ENCODE data around the gene HLA-DPA1. TPM values are rescaled to one million over a fixed set of nuclear protein-coding genes. Genes with fewer than 3 reads are reported as not detected.

The HLA-DPA1 gene
- total RNA-seq, 2 donors from 2014 or later = 11.4 to 25.8 TPM

- Mint-ChIP-seq H3K4me3 (no peak overlapping the region), H3K27ac (no peak overlapping the region), H3K36me3 (ENCODE audit: insufficient read depth in 2 of 2) (peaks cover 1 to 2% of the 10 kb centered on the region in 2 donors), H3K4me1 (ENCODE audit: low read depth) (no peaks in the 10 kb centered on the region), H3K9me3 (peaks cover 3 to 6% of the 10 kb centered on the region in 2 donors), H3K27me3 (ENCODE audit: low read depth) (peaks cover 10% of the 10 kb centered on the region)
- no peak for DNase-seq
- ATAC-seq (replicated peaks in 1 of 2) = no peak
These were observed 33.3 kb downstream of the HLA-DPA1 start for GRCh38 chr6:33040157-33040556.

DNA sequence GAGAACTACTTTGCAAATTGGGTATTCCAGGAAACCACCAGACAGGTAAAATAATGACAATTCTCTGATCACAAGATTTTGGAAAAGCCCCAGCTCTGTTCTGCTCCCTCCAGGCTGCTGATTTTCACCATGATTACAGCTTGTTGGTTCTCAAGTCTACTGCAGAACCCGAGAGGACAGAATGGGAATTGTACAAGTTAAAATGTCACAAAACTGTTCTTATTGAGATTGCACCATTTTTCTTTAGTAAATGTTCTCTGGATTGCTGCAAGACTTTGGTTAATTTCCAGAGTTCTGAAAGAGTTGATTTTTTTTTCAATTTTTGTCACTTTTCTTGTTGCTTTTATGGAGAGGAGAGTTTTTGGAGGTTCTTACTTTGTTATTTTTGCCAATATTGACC is 36.9 kb downstream of the HLA-DPA1 start:
- H3K27me3 Mint-ChIP-seq (ENCODE audit: low read depth) = peaks cover 18% of the 10 kb centered on the region
- H3K27ac Mint-ChIP-seq = no peak overlapping the region
- no peak overlapping the region for H3K4me3 Mint-ChIP-seq
- DNase-seq = no peak
- H3K9me3 Mint-ChIP-seq = peaks cover 5 to 6% of the 10 kb centered on the region in 2 donors
- no peak for ATAC-seq (replicated peaks in 1 of 2)
- no peaks in the 10 kb centered on the region for H3K4me1 Mint-ChIP-seq (ENCODE audit: low read depth)
- peaks cover 1 to 5% of the 10 kb centered on the region in 2 donors for H3K36me3 Mint-ChIP-seq (ENCODE audit: insufficient read depth in 2 of 2)

DNA sequence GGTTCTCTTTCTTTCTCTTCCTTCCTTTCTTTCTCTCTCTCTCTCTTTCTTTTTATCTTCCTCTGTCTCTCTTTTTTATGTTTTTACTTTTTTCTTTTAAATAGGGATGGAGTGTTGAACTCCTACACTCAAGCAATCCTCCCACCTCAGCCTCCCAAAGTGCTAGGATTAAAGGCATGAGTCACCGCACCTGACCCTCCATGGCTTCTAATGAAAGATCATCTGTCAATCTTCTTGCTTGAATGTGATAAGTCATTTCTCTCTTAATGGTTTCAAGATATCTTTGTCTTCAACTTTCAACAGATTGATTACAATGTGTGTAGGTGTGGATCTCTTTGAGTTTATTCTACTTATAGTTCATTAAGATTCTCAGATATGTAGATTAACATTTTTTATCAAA is 38.9 kb downstream of the HLA-DPA1 start:
- H3K27me3 Mint-ChIP-seq (ENCODE audit: low read depth) = peaks cover 25% of the 10 kb centered on the region
- no peaks in the 10 kb centered on the region for H3K4me1 Mint-ChIP-seq (ENCODE audit: low read depth)
- DNase-seq (no peak), ATAC-seq (replicated peaks in 1 of 2) (no peak)
- H3K4me3 Mint-ChIP-seq = no peak overlapping the region
- peaks cover 1 to 5% of the 10 kb centered on the region in 2 donors for H3K36me3 Mint-ChIP-seq (ENCODE audit: insufficient read depth in 2 of 2)
- H3K27ac Mint-ChIP-seq = no peak overlapping the region
- peaks cover 5 to 6% of the 10 kb centered on the region in 2 donors for H3K9me3 Mint-ChIP-seq

GRCh38 chr6:33030245-33030644 is 43.2 kb downstream of the HLA-DPA1 start:
- DNase-seq (no peak), ATAC-seq (replicated peaks in 1 of 2) (no peak)
- Mint-ChIP-seq H3K27me3 (ENCODE audit: low read depth) (peaks cover 22% of the 10 kb centered on the region), H3K36me3 (ENCODE audit: insufficient read depth in 2 of 2) (peaks cover 0 to 4% of the 10 kb centered on the region in 2 donors), H3K27ac (no peak overlapping the region), H3K4me1 (ENCODE audit: low read depth) (peaks cover 8% of the 10 kb centered on the region), H3K9me3 (peaks cover 0 to 3% of the 10 kb centered on the region in 2 donors), H3K4me3 (no peak overlapping the region)

DNA sequence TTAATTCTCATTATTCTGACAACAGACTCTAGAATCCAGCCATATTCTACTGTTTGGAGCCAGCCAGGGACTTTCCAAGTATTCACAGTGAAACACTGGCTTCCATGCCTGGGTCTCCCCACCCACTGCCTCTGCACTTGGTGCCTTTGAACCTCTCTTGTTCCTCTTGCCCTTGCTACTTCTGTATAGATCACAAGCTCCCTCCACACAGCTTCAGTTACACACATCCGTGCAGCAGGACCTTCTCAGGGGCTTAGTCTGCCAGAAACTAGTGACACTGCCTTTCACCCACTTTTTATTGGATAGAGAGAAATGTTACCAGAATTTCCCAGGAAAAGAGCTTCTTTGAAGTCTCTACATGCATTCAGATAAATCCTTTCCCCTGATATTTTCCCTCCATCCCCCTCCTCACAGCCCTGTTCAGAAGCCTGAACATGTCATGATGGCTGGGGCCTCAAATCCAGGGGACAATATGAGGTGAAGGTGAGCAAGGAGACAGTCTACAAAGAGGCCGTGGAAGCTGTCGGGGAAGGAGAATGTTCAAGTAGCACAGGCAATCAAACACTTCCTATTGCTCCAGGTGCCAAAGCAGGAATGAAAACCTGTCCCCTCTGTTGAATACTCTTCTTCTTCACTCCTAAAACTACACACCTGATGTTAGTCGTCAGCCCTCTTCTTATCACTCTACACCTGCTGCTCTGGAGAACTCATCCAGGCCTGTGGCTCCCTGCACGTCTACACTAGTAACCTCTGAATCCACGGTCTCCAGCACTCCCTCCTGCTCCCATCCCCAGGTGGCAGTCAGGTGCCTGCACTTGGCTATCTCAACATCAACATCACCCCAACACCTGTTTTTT is 43.9 kb downstream of the HLA-DPA1 start:
- ATAC-seq (replicated peaks in 1 of 2) (peak; percentile 70 to 79), DNase-seq (no peak)
- H3K27ac Mint-ChIP-seq = peak overlapping the region; percentile 71
- peak overlapping the region in 1 of 2 donors; percentile 11 for H3K4me3 Mint-ChIP-seq
- H3K36me3 Mint-ChIP-seq (ENCODE audit: insufficient read depth in 2 of 2) = no peaks in the 10 kb centered on the region
- peaks cover 15% of the 10 kb centered on the region for H3K27me3 Mint-ChIP-seq (ENCODE audit: low read depth)
- H3K4me1 Mint-ChIP-seq (ENCODE audit: low read depth) = peaks cover 8% of the 10 kb centered on the region
- H3K9me3 Mint-ChIP-seq = no peaks in the 10 kb centered on the region

DNA sequence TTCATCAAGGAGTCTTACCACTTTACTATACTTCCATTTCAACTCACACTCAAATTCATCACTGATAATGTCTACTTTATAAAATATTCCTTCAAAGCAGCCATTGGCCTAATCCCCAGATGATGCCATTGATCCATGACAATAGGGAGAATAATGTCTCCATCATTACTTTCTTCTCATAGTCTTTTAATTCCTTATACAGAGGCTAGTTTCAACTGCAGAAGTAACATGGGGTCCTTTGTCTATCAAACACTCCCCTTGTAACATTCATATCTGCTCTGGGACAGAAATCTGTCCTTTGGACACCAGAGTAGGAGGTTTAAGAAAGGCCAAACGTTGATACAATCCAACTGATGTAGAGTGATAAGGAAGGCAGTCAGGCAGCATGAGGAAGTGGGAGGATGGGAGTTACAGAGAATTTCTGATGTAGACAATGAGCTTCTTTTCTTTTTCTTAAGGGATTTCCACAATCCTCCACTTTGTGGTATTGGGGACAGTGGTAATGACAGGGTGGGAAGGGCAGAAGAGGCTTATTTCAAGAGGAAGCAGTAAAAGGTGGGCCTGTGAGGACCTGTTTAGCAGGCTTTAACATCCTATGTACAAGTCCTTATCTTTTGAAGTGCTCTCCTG is 45.1 kb downstream of the HLA-DPA1 start:
- no peak for DNase-seq
- peaks cover 13% of the 10 kb centered on the region for H3K27me3 Mint-ChIP-seq (ENCODE audit: low read depth)
- H3K4me1 Mint-ChIP-seq (ENCODE audit: low read depth) = peaks cover 8% of the 10 kb centered on the region
- no peaks in the 10 kb centered on the region for H3K36me3 Mint-ChIP-seq (ENCODE audit: insufficient read depth in 2 of 2)
- no peak overlapping the region for H3K4me3 Mint-ChIP-seq
- no peak for ATAC-seq (replicated peaks in 1 of 2)
- no peak overlapping the region for H3K27ac Mint-ChIP-seq
- no peaks in the 10 kb centered on the region for H3K9me3 Mint-ChIP-seq

GRCh38 chr6:33024521-33024920 is 48.9 kb downstream of the HLA-DPA1 start:
- peaks cover 11% of the 10 kb centered on the region for H3K4me1 Mint-ChIP-seq (ENCODE audit: low read depth)
- ATAC-seq (replicated peaks in 1 of 2) = no peak

GRCh38 chr6:33023536-33023935 is 49.9 kb downstream of the HLA-DPA1 start:
- Mint-ChIP-seq H3K27me3 (ENCODE audit: low read depth) (no peaks in the 10 kb centered on the region), H3K9me3 (no peaks in the 10 kb centered on the region), H3K36me3 (ENCODE audit: insufficient read depth in 2 of 2) (no peaks in the 10 kb centered on the region), H3K27ac (no peak overlapping the region), H3K4me3 (no peak overlapping the region), H3K4me1 (ENCODE audit: low read depth) (peaks cover 20% of the 10 kb centered on the region)
- no peak for DNase-seq
- no peak for ATAC-seq (replicated peaks in 1 of 2)

More at GRCh38 chr6:33024521-33024920, 48.9 kb downstream of the HLA-DPA1 start:
- Mint-ChIP-seq H3K4me3 (no peak overlapping the region), H3K27me3 (ENCODE audit: low read depth) (peaks cover 5% of the 10 kb centered on the region), H3K36me3 (ENCODE audit: insufficient read depth in 2 of 2) (no peaks in the 10 kb centered on the region), H3K9me3 (no peaks in the 10 kb centered on the region), H3K27ac (no peak overlapping the region)
- DNase-seq = no peak

DNA sequence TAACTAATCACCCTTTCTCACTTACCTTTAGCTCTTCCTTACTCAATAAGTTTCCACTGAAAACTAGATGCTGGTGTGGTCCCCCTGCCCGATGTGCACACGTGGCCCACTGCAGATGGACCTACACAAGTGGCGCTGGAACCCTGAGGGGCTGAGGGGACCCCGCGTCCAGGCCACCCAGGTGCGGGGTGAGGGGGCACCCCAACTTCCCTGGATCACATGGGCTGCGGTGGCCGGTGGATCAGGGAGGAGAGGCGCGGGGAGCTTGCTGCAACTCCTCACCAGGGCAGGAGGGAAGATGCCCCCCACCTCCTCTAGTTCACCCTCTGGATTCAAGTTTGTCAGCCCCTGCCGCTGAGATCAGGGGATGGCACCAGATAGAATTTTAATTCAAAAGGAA is 51.5 kb downstream of the HLA-DPA1 start:
- ATAC-seq (replicated peaks in 1 of 2) = no peak
- no peak overlapping the region for H3K27ac Mint-ChIP-seq
- H3K4me3 Mint-ChIP-seq = no peak overlapping the region
- no peaks in the 10 kb centered on the region for H3K9me3 Mint-ChIP-seq
- peaks cover 8% of the 10 kb centered on the region for H3K27me3 Mint-ChIP-seq (ENCODE audit: low read depth)
- DNase-seq = no peak
- peaks cover 21% of the 10 kb centered on the region for H3K4me1 Mint-ChIP-seq (ENCODE audit: low read depth)
- H3K36me3 Mint-ChIP-seq (ENCODE audit: insufficient read depth in 2 of 2) = no peaks in the 10 kb centered on the region

DNA sequence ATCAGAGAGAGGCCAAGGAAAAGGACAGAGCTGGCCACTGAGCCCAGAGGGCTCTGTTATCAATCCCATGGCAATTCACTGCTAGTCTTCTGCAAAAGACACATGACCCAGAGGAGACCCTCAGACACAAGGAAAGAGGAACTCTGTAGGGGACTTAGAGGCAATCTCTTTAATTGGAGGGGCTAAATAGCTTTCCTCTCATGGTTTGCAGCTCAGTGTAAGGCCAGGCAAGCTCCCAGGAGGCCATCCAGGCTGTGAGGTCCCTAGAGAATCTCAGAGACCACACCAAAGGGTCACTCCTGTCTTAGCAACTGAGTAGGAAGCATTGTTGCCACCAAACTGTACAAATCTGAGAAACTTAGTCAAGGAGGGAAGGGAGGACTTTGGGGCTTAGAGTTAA is 54.1 kb downstream of the HLA-DPA1 start:
- Mint-ChIP-seq H3K27ac (peak overlapping the region; percentile 75), H3K4me3 (peak overlapping the region; percentile 68 to 83), H3K36me3 (ENCODE audit: insufficient read depth in 2 of 2) (no peaks in the 10 kb centered on the region), H3K4me1 (ENCODE audit: low read depth) (peaks cover 26% of the 10 kb centered on the region), H3K27me3 (ENCODE audit: low read depth) (peaks cover 8% of the 10 kb centered on the region), H3K9me3 (no peaks in the 10 kb centered on the region)
- DNase-seq = no peak
- ATAC-seq (replicated peaks in 1 of 2) = peak in 1 of 2 donors; percentile 8

GRCh38 chr6:33018904-33019303 is 54.5 kb downstream of the HLA-DPA1 start:
- Mint-ChIP-seq H3K27me3 (ENCODE audit: low read depth) (peaks cover 8% of the 10 kb centered on the region), H3K27ac (peak overlapping the region; percentile 75), H3K4me1 (ENCODE audit: low read depth) (peaks cover 26% of the 10 kb centered on the region), H3K36me3 (ENCODE audit: insufficient read depth in 2 of 2) (no peaks in the 10 kb centered on the region), H3K9me3 (no peaks in the 10 kb centered on the region), H3K4me3 (peak overlapping the region; percentile 68 to 83)
- DNase-seq (peak; percentile 37 to 50), ATAC-seq (replicated peaks in 1 of 2) (peak; percentile 60 to 80)

GRCh38 chr6:33018418-33018817 is 55.0 kb downstream of the HLA-DPA1 start:
- DNase-seq (no peak), ATAC-seq (replicated peaks in 1 of 2) (no peak)
- H3K4me3 Mint-ChIP-seq = peak overlapping the region in 1 of 2 donors; percentile 83
- no peaks in the 10 kb centered on the region for H3K9me3 Mint-ChIP-seq
- H3K27me3 Mint-ChIP-seq (ENCODE audit: low read depth) = peaks cover 8% of the 10 kb centered on the region
- H3K27ac Mint-ChIP-seq = peak overlapping the region; percentile 47
- H3K4me1 Mint-ChIP-seq (ENCODE audit: low read depth) = peaks cover 26% of the 10 kb centered on the region
- no peaks in the 10 kb centered on the region for H3K36me3 Mint-ChIP-seq (ENCODE audit: insufficient read depth in 2 of 2)

- Mint-ChIP-seq H3K4me1 (ENCODE audit: low read depth) (peaks cover 26% of the 10 kb centered on the region), H3K27me3 (ENCODE audit: low read depth) (peaks cover 8% of the 10 kb centered on the region), H3K36me3 (ENCODE audit: insufficient read depth in 2 of 2) (no peaks in the 10 kb centered on the region), H3K27ac (peak overlapping the region; percentile 47), H3K9me3 (no peaks in the 10 kb centered on the region), H3K4me3 (peak overlapping the region in 1 of 2 donors; percentile 83)
- DNase-seq (no peak), ATAC-seq (replicated peaks in 1 of 2) (no peak)
These were observed 55.6 kb downstream of the HLA-DPA1 start for GRCh38 chr6:33017694-33018353.

All from activated T-cell treated with anti-CD3 and anti-CD28 coated beads, Interleukin-2, amount 50 U/mL, for 72 hours (primary cell).